Raji (cell line): ENCODE data around the gene PITPNB.

Experiments
- POLR2A ChIP-seq: IDR thresholded peaks from 2 replicates; pipeline ENCODE4 v1.6.1; 2011; ENCODE audit warnings: low read depth, low read length, control low read depth; ENCODE audit not compliant: insufficient read depth

Gene PITPNB

GRCh38 chr22:27834364-27835185, 84.5 kb downstream of the PITPNB start:
- no peak for TF ChIP-seq POLR2A

- no peak for TF ChIP-seq POLR2A
These were observed 85.3 kb downstream of the PITPNB start for GRCh38 chr22:27833803-27834202.

- TF ChIP-seq POLR2A, result no peak
These were observed 86.5 kb downstream of the PITPNB start for GRCh38 chr22:27832606-27833005.

- TF ChIP-seq POLR2A, result no peak
These were observed 89.4 kb downstream of the PITPNB start for GRCh38 chr22:27829620-27830019.

GRCh38 chr22:27827604-27828587, 91.2 kb downstream of the PITPNB start:
- TF ChIP-seq POLR2A, result no peak

GRCh38 chr22:27825174-27825573, 93.9 kb downstream of the PITPNB start:
- TF ChIP-seq POLR2A, result no peak

GRCh38 chr22:27823221-27823620, 95.8 kb downstream of the PITPNB start:
- no peak for TF ChIP-seq POLR2A

- TF ChIP-seq POLR2A, result no peak
These were observed 97.9 kb downstream of the PITPNB start for GRCh38 chr22:27820896-27821866.

- TF ChIP-seq POLR2A, result no peak
These were observed 102.5 kb downstream of the PITPNB start for GRCh38 chr22:27816552-27816951.

- TF ChIP-seq POLR2A, result no peak
These were observed 103.1 kb downstream of the PITPNB start for GRCh38 chr22:27815826-27816530.

GRCh38 chr22:27814993-27815392, 104.1 kb downstream of the PITPNB start:
- no peak for TF ChIP-seq POLR2A

- TF ChIP-seq POLR2A, result no peak
These were observed 107.3 kb downstream of the PITPNB start for GRCh38 chr22:27811778-27812177.

GRCh38 chr22:27810609-27811151, 108.4 kb downstream of the PITPNB start:
- no peak for TF ChIP-seq POLR2A

GRCh38 chr22:27809700-27810608, 109.1 kb downstream of the PITPNB start:
- no peak for TF ChIP-seq POLR2A
